ENCODE measurements around the gene SLC26A6.

GRCh38 chr3:48596676-48597407, 38.4 kb downstream of the SLC26A6 start:
- TF ChIP-seq CTCF (IDR thresholded peaks at IDR 0.05) (no peak), POLR2AphosphoS5 (IDR thresholded peaks at IDR 0.05) (no peak)
